ENCODE results near the gene OSGIN1. TPM values are rescaled to one million over a fixed set of nuclear protein-coding genes. Genes with fewer than 3 reads are reported as not detected.

The OSGIN1 gene
- total RNA-seq, 1 experiment from 2014 or later, result 21.8 TPM

DNA sequence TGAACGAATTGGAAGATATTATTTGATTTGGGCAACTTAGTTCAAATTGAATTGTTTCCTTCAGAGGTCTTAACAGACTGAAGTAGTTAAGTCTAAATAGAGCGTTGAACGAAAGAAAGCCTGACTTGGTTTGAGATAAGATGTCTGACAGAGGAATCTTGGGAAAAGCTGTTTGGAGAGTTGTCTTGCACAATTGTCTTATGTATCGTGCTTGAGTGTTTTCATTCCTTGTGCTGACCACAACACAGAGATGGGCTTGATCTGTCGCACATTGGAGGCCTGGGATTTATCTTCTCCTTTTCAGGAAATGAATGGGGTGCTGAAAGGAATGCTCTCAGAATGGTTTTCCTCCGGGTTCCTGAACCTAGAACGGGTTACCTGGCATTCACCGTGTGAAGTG lies 46.4 kb upstream of the OSGIN1 start:
- ChIA-PET POLR2A (no interaction called here), CTCF (no interaction called here)
- BruUV-seq (replicated peaks), result no TSS peak
- intact Hi-C loops (cut with micrococcal nuclease; ENCODE audit: unreplicated experiment), result no loop called here
- Histone ChIP-seq H3K4me3 (ENCODE audit: low read depth, low read length) (no peak overlapping the region), H3K27me3 (replicated peaks; ENCODE audit: control insufficient read depth, insufficient read depth, low read length) (no peaks in the 10 kb centered on the region), H3K4me1 (no peaks in the 10 kb centered on the region), H3K36me3 (ENCODE audit: control insufficient read depth, insufficient read depth, low read length) (peaks cover 1% of the 10 kb centered on the region; the same call in 1 of the 2 replicates), H3K9me3 (no peaks in the 10 kb centered on the region)
- Mint-ChIP-seq H3K4me1 (ENCODE audit: low read depth, unreplicated experiment) (no peaks in the 10 kb centered on the region), H3K9me3 (ENCODE audit: unreplicated experiment) (no peaks in the 10 kb centered on the region), H3K36me3 (ENCODE audit: insufficient read depth, unreplicated experiment) (peaks cover 44% of the 10 kb centered on the region), H3K27ac (ENCODE audit: unreplicated experiment) (no peak overlapping the region), H3K4me3 (ENCODE audit: unreplicated experiment) (no peak overlapping the region), H3K27me3 (ENCODE audit: insufficient read depth, unreplicated experiment) (no peaks in the 10 kb centered on the region)
- TF ChIP-seq, protein P1, sequence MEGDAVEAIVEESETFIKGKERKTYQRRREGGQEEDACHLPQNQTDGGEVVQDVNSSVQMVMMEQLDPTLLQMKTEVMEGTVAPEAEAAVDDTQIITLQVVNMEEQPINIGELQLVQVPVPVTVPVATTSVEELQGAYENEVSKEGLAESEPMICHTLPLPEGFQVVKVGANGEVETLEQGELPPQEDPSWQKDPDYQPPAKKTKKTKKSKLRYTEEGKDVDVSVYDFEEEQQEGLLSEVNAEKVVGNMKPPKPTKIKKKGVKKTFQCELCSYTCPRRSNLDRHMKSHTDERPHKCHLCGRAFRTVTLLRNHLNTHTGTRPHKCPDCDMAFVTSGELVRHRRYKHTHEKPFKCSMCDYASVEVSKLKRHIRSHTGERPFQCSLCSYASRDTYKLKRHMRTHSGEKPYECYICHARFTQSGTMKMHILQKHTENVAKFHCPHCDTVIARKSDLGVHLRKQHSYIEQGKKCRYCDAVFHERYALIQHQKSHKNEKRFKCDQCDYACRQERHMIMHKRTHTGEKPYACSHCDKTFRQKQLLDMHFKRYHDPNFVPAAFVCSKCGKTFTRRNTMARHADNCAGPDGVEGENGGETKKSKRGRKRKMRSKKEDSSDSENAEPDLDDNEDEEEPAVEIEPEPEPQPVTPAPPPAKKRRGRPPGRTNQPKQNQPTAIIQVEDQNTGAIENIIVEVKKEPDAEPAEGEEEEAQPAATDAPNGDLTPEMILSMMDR (IDR thresholded peaks at IDR 0.05; ENCODE audit: insufficient read depth in 1 of 2, low read depth in 1 of 2, low read length in 1 of 2, severe bottlenecking in 1 of 2, unreplicated experiment in 1 of 2), result no peak
- no peak for DNase-seq

DNA sequence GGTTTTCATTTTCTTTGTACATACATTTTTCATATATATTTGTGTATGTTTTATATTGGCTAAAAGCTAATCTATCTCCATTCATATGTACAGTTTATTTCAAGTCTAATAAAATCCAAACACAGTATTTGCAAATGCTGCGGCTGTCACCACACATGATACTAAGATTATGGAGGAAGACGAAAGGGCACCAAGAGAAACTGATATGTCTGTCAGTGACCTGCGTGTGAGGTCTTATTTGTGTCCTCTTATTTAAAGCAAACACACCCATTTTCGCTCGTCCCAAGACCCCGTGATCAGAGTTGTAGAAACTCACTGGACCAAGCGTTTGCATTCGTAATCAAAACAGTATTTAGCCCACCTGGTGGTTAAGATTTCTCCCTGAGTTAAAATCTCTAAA lies 45.9 kb upstream of the OSGIN1 start:
- Mint-ChIP-seq H3K27ac (ENCODE audit: unreplicated experiment) (no peak overlapping the region), H3K27me3 (ENCODE audit: insufficient read depth, unreplicated experiment) (no peaks in the 10 kb centered on the region), H3K4me3 (ENCODE audit: unreplicated experiment) (no peak overlapping the region), H3K36me3 (ENCODE audit: insufficient read depth, unreplicated experiment) (peaks cover 48% of the 10 kb centered on the region), H3K9me3 (ENCODE audit: unreplicated experiment) (no peaks in the 10 kb centered on the region), H3K4me1 (ENCODE audit: low read depth, unreplicated experiment) (no peaks in the 10 kb centered on the region)
- ChIA-PET CTCF (no interaction called here), POLR2A (no interaction called here)
- TF ChIP-seq, protein P1 (IDR thresholded peaks at IDR 0.05; ENCODE audit: insufficient read depth in 1 of 2, low read depth in 1 of 2, low read length in 1 of 2, severe bottlenecking in 1 of 2, unreplicated experiment in 1 of 2), result no peak
- BruUV-seq (replicated peaks), result no TSS peak
- Histone ChIP-seq H3K4me1 (no peaks in the 10 kb centered on the region), H3K36me3 (ENCODE audit: control insufficient read depth, insufficient read depth, low read length) (peaks cover 1% of the 10 kb centered on the region; the same call in 1 of the 2 replicates), H3K27me3 (replicated peaks; ENCODE audit: control insufficient read depth, insufficient read depth, low read length) (no peaks in the 10 kb centered on the region), H3K4me3 (ENCODE audit: low read depth, low read length) (no peak overlapping the region), H3K9me3 (no peaks in the 10 kb centered on the region)
- intact Hi-C loops (cut with micrococcal nuclease; ENCODE audit: unreplicated experiment), result no loop called here
- no peak for DNase-seq

DNA sequence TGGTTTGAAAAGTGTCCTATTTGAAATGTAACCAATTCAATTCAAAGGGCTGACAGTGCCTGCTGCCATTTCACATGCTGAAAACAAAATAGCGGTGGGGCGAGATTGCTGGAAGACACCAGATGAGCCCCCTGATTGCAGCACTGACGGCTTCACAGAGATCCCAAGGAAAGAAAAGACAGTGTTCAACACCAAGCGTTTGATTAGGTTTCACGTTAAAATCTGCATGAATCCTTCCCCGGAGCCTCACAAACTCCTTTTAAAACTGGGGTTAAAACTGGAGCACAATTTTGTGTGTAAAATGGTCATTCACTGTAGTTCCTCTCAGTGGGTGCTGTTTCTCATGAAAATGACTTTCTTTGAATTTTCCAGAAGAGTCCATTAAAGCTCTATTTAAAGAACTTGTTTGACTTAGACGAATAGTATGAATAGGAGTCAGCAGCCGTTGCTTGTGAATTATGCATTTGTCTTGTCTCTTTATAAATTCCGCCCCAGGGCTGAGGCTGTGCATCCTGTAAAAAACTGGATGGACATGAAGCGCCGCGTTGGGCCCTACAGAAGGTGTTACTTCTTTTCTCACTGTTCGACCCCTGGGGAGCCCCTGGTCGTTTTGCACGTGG lies 45.3 kb upstream of the OSGIN1 start:
- Histone ChIP-seq H3K4me1 (no peaks in the 10 kb centered on the region), H3K4me3 (ENCODE audit: low read depth, low read length) (no peak overlapping the region), H3K36me3 (ENCODE audit: control insufficient read depth, insufficient read depth, low read length) (peaks cover 3% of the 10 kb centered on the region; the same call in 1 of the 2 replicates), H3K27me3 (replicated peaks; ENCODE audit: control insufficient read depth, insufficient read depth, low read length) (no peaks in the 10 kb centered on the region), H3K9me3 (no peaks in the 10 kb centered on the region)
- intact Hi-C loops (cut with micrococcal nuclease; ENCODE audit: unreplicated experiment), result no loop called here
- H3K36me3 Mint-ChIP-seq (ENCODE audit: insufficient read depth, unreplicated experiment), result peaks cover 51% of the 10 kb centered on the region
- no peaks in the 10 kb centered on the region for H3K27me3 Mint-ChIP-seq (ENCODE audit: insufficient read depth, unreplicated experiment)
- BruUV-seq (replicated peaks), result no TSS peak
- ChIA-PET POLR2A (no interaction called here), CTCF (no interaction called here)
- no peaks in the 10 kb centered on the region for H3K9me3 Mint-ChIP-seq (ENCODE audit: unreplicated experiment)
- H3K4me3 Mint-ChIP-seq (ENCODE audit: unreplicated experiment), result no peak overlapping the region
- TF ChIP-seq, protein P1 (IDR thresholded peaks at IDR 0.05; ENCODE audit: insufficient read depth in 1 of 2, low read depth in 1 of 2, low read length in 1 of 2, severe bottlenecking in 1 of 2, unreplicated experiment in 1 of 2), result no peak
- DNase-seq, result no peak
- H3K4me1 Mint-ChIP-seq (ENCODE audit: low read depth, unreplicated experiment), result no peaks in the 10 kb centered on the region
- no peak overlapping the region for H3K27ac Mint-ChIP-seq (ENCODE audit: unreplicated experiment)
